Activated CD4-positive, alpha-beta T cell treated with anti-CD3 and anti-CD28 coated beads for 36 hours (primary cell): Measurements from ENCODE around the gene TESK1. TPM values are rescaled to one million over a fixed set of nuclear protein-coding genes. Genes with fewer than 3 reads are reported as not detected.

Experiments
- ATAC-seq: fragments of 200-7000 bp; cut with Tn5 transposase; one replicate; pipeline ENCODE4 v1.10.0; 2021; ENCODE audit warnings: mild to moderate bottlenecking, moderate library complexity
- CTCF ChIA-PET: fragments of 350-600 bp; sonication (Branson Sonifier 250); formaldehyde crosslinking; loops from one replicate; lab custom pipeline; 2021; ENCODE audit warnings: antibody characterized with exemption; lab: Charles Lee
- POLR2A ChIA-PET: fragments of 350-600 bp; sonication (Branson Sonifier 250); formaldehyde crosslinking; loops from one replicate; lab custom pipeline; 2021; ENCODE audit warnings: antibody characterized with exemption, inconsistent platforms; lab: Charles Lee
- DNase-seq: peaks from one replicate; pipeline ENCODE4 v3.0.0-alpha.2; 2020
- H3K27ac Mint-ChIP-seq: one replicate; pipeline ENCODE4 v1.8.0; 2021; ENCODE audit warnings: mixed read lengths
- H3K27me3 Mint-ChIP-seq: one replicate; pipeline ENCODE4 v1.8.0; 2021; ENCODE audit warnings: mixed read lengths
- H3K36me3 Mint-ChIP-seq: one replicate; pipeline ENCODE4 v1.8.0; 2021; ENCODE audit warnings: low read depth, mixed read lengths
- H3K4me1 Mint-ChIP-seq: one replicate; pipeline ENCODE4 v1.8.0; 2021; ENCODE audit warnings: mixed read lengths
- H3K4me3 Mint-ChIP-seq: one replicate; pipeline ENCODE4 v1.8.0; 2021; ENCODE audit warnings: mild to moderate bottlenecking, moderate library complexity, mixed read lengths
- H3K9me3 Mint-ChIP-seq: one replicate; pipeline ENCODE4 v1.8.0; 2021; ENCODE audit warnings: low read depth, mixed read lengths
- intact Hi-C, 2 experiments: fragments of 100-400 bp; cut with DNase I in 1 of 2; cut with micrococcal nuclease in 1 of 2; formaldehyde crosslinking; loops; one replicate each; pipeline versions ENCODE4 v1.14.2 to v1.15.1; 2022 to 2024; cut with DNase I, micrococcal nuclease
- total RNA-seq, 2 experiments: library from RNA; stranded (reverse); gene quantifications; one replicate each; pipeline ENCODE4 v1.2.3, GENCODE V29; 2021

TESK1 gene
- total RNA-seq, 2 experiments from 2014 or later: 23.3 to 27.7 TPM

- ATAC-seq (no peak), DNase-seq (no peak)
- Mint-ChIP-seq H3K4me1 (peaks cover 10% of the 10 kb centered on the region), H3K9me3 (no peaks in the 10 kb centered on the region), H3K27ac (no peak overlapping the region), H3K36me3 (peaks cover 2% of the 10 kb centered on the region), H3K27me3 (no peaks in the 10 kb centered on the region), H3K4me3 (no peak overlapping the region)
- POLR2A ChIA-PET: no interaction called here
- CTCF ChIA-PET: no interaction called here
- intact Hi-C loops: no loop called here
Measured at GRCh38 chr9:35563791-35564197, 41.3 kb upstream of the TESK1 start.

GRCh38 chr9:35564658-35565061 is 40.4 kb upstream of the TESK1 start:
- H3K4me3 Mint-ChIP-seq: no peak overlapping the region
- intact Hi-C loops: no loop called here
- CTCF ChIA-PET: interaction anchor here (1.1 to 1.9 kb wide), 2 partner anchors 9 to 21 kb away, joined by 3 to 7 read pairs; no protein-coding TSS in a partner anchor

GRCh38 chr9:35566417-35566816 is 38.6 kb upstream of the TESK1 start:
- H3K4me1 Mint-ChIP-seq: peaks cover 32% of the 10 kb centered on the region
- no peaks in the 10 kb centered on the region for H3K27me3 Mint-ChIP-seq
- ChIA-PET POLR2A (no interaction called here), CTCF (interaction anchor here (1.0 to 1.9 kb wide), 4 partner anchors 10 to 80 kb away, joined by 3 to 7 read pairs (median 3); no protein-coding TSS in a partner anchor)
- DNase-seq (no peak), ATAC-seq (no peak)
- intact Hi-C loops: no loop called here
- H3K36me3 Mint-ChIP-seq: peaks cover 9% of the 10 kb centered on the region
- H3K4me3 Mint-ChIP-seq: no peak overlapping the region
- peaks cover 6% of the 10 kb centered on the region for H3K9me3 Mint-ChIP-seq
- H3K27ac Mint-ChIP-seq: no peak overlapping the region

More at GRCh38 chr9:35564658-35565061, 40.4 kb upstream of the TESK1 start:
- DNase-seq (no peak), ATAC-seq (no peak)
- Mint-ChIP-seq H3K36me3 (peaks cover 6% of the 10 kb centered on the region), H3K9me3 (peaks cover 3% of the 10 kb centered on the region), H3K4me1 (peaks cover 18% of the 10 kb centered on the region), H3K27me3 (no peaks in the 10 kb centered on the region), H3K27ac (no peak overlapping the region)
- POLR2A ChIA-PET: no interaction called here

- ATAC-seq (no peak), DNase-seq (no peak)
- Mint-ChIP-seq H3K4me3 (no peak overlapping the region), H3K36me3 (peaks cover 9% of the 10 kb centered on the region), H3K4me1 (peaks cover 38% of the 10 kb centered on the region), H3K27ac (no peak overlapping the region), H3K9me3 (peaks cover 6% of the 10 kb centered on the region), H3K27me3 (no peaks in the 10 kb centered on the region)
- CTCF ChIA-PET: interaction anchor here (1.8 kb wide), 1 partner anchor 46 kb away, joined by 3 read pairs; no protein-coding TSS in a partner anchor
- POLR2A ChIA-PET: no interaction called here
- intact Hi-C loops: no loop called here
Measured at GRCh38 chr9:35568196-35568595, 36.9 kb upstream of the TESK1 start.

GRCh38 chr9:35569206-35569605 is 35.9 kb upstream of the TESK1 start:
- peaks cover 38% of the 10 kb centered on the region for H3K4me1 Mint-ChIP-seq
- H3K27ac Mint-ChIP-seq: peak overlapping the region; percentile 93
- ChIA-PET CTCF (interaction anchor here (1.0 to 2.4 kb wide), 3 partner anchors 15 to 88 kb away, joined by 3 to 11 read pairs (median 3); partner anchors contain the start of genes CCDC107 and RMRP), POLR2A (interaction anchor here (0.6 kb wide), 1 partner anchor 431 kb away, joined by 4 read pairs; no protein-coding TSS in a partner anchor)
- intact Hi-C loops: no loop called here
- no peaks in the 10 kb centered on the region for H3K27me3 Mint-ChIP-seq
- peaks cover 9% of the 10 kb centered on the region for H3K36me3 Mint-ChIP-seq
- ATAC-seq (no peak), DNase-seq (no peak)
- peak overlapping the region; percentile 16 for H3K4me3 Mint-ChIP-seq
- peaks cover 6% of the 10 kb centered on the region for H3K9me3 Mint-ChIP-seq

GRCh38 chr9:35570709-35571504 is 34.2 kb upstream of the TESK1 start:
- DNase-seq (peak; percentile 79), ATAC-seq (peak; percentile 93)
- Mint-ChIP-seq H3K4me1 (peaks cover 38% of the 10 kb centered on the region), H3K36me3 (peaks cover 9% of the 10 kb centered on the region), H3K4me3 (peak overlapping the region; percentile 46), H3K27me3 (no peaks in the 10 kb centered on the region), H3K9me3 (peaks cover 6% of the 10 kb centered on the region), H3K27ac (peak overlapping the region; percentile 93)
- ChIA-PET POLR2A (no interaction called here), CTCF (interaction anchor here (0.6 to 2.4 kb wide), 4 partner anchors 14 to 413 kb away, joined by 3 to 11 read pairs (median 3); no protein-coding TSS in a partner anchor)
- intact Hi-C loops: loop anchor here (1.0 to 5.0 kb wide), 3 partner anchors 33 to 498 kb away; partner anchors contain the start of genes RUSC2 (in 2 of the 2) and VCP (in 1 of the 2)

- ChIA-PET CTCF (interaction anchor here (0.7 to 1.6 kb wide), 2 partner anchors 25 to 1247 kb away, joined by 3 to 6 read pairs; no protein-coding TSS in a partner anchor), POLR2A (no interaction called here)
- intact Hi-C loops: loop anchor here (5.0 kb wide), 1 partner anchor 82 kb away; the partner anchor contains the start of gene RUSC2 (in 2 of the 2)
- H3K4me1 Mint-ChIP-seq: peaks cover 35% of the 10 kb centered on the region
- no peak for ATAC-seq
- peaks cover 23% of the 10 kb centered on the region for H3K36me3 Mint-ChIP-seq
- no peak overlapping the region for H3K27ac Mint-ChIP-seq
- H3K9me3 Mint-ChIP-seq: peaks cover 20% of the 10 kb centered on the region
- DNase-seq: no peak
- H3K4me3 Mint-ChIP-seq: no peak overlapping the region
- H3K27me3 Mint-ChIP-seq: no peaks in the 10 kb centered on the region
Measured at GRCh38 chr9:35574578-35575122, 30.4 kb upstream of the TESK1 start.

- CTCF ChIA-PET: interaction anchor here (0.7 to 1.6 kb wide), 2 partner anchors 24 to 1248 kb away, joined by 3 to 6 read pairs; no protein-coding TSS in a partner anchor
- Mint-ChIP-seq H3K4me1 (peaks cover 31% of the 10 kb centered on the region), H3K36me3 (peaks cover 27% of the 10 kb centered on the region), H3K27me3 (no peaks in the 10 kb centered on the region), H3K4me3 (no peak overlapping the region), H3K27ac (no peak overlapping the region), H3K9me3 (peaks cover 22% of the 10 kb centered on the region)
- no peak for DNase-seq
- POLR2A ChIA-PET: interaction anchor here (0.6 kb wide), 1 partner anchor 301 kb away, joined by 3 read pairs; no protein-coding TSS in a partner anchor
- intact Hi-C loops: no loop called here
- no peak for ATAC-seq
Measured at GRCh38 chr9:35575478-35575877, 29.6 kb upstream of the TESK1 start.

- no peaks in the 10 kb centered on the region for H3K27me3 Mint-ChIP-seq
- peaks cover 43% of the 10 kb centered on the region for H3K36me3 Mint-ChIP-seq
- intact Hi-C loops: no loop called here
- H3K9me3 Mint-ChIP-seq: peaks cover 32% of the 10 kb centered on the region
- no peak overlapping the region for H3K4me3 Mint-ChIP-seq
- H3K27ac Mint-ChIP-seq: peak overlapping the region; percentile 32
- ChIA-PET CTCF (interaction anchor here (0.6 to 1.0 kb wide), 2 partner anchors 26 to 153 kb away, joined by 3 read pairs; no protein-coding TSS in a partner anchor), POLR2A (no interaction called here)
- DNase-seq (no peak), ATAC-seq (no peak)
- peaks cover 26% of the 10 kb centered on the region for H3K4me1 Mint-ChIP-seq
Measured at GRCh38 chr9:35577486-35577885, 27.6 kb upstream of the TESK1 start.

- CTCF ChIA-PET: interaction anchor here (0.8 to 1.3 kb wide), 3 partner anchors 8 to 22 kb away, joined by 3 to 6 read pairs (median 3); no protein-coding TSS in a partner anchor
- intact Hi-C loops: loop anchor here in 1 of 2 experiments (1.0 to 2.0 kb wide), 2 partner anchors 25 to 508 kb away; no protein-coding TSS in a partner anchor
- POLR2A ChIA-PET: no interaction called here
- DNase-seq: peak; percentile 69
- Mint-ChIP-seq H3K36me3 (peaks cover 45% of the 10 kb centered on the region), H3K4me1 (peaks cover 23% of the 10 kb centered on the region), H3K27me3 (no peaks in the 10 kb centered on the region), H3K9me3 (peaks cover 32% of the 10 kb centered on the region), H3K27ac (peak overlapping the region; percentile 89), H3K4me3 (peak overlapping the region; percentile 28)
- peak; percentile 96 for ATAC-seq
Measured at GRCh38 chr9:35579130-35579529, 25.9 kb upstream of the TESK1 start.
